Measurements from ENCODE around the gene BAZ2B. TPM values are rescaled to one million over a fixed set of nuclear protein-coding genes. Genes with fewer than 3 reads are reported as not detected.
A peak's percentile ranks its signal among the peaks of the same experiment; 100 is the strongest.

The BAZ2B gene
- total and polyA plus RNA-seq, 2 donors (not counting 3 experiments of a cell fraction or from before 2014, with no cell fraction given), result 22.1 to 73.8 TPM

GRCh38 chr2:159450180-159450579 lies 166.2 kb downstream of the BAZ2B start:
- no TSS peak for BruUV-seq (replicated peaks)
- H3K9ac ChIP-seq (replicated peaks; ENCODE audit: extremely low read depth, insufficient read depth, low read length), result no peak overlapping the region
- no peaks in the 10 kb centered on the region for H3K79me2 ChIP-seq (ENCODE audit: control insufficient read depth, insufficient read depth, low read length)
- H3K4me3 ChIP-seq (replicated peaks in 1 of 3; ENCODE audit: insufficient read depth in 1 of 3, low read depth in 1 of 3, low read length in 3 of 3), result no peak overlapping the region
- ChIA-PET POLR2A (no interaction called here), CTCF (interaction anchor here (1.0 kb wide), 1 partner anchor 59 kb away, joined by 4 read pairs; no protein-coding TSS in a partner anchor)
- intact Hi-C loops (cut with micrococcal nuclease) (no loop called here), dilution Hi-C loops (cut with MboI; ENCODE audit: extremely low pct_ligation_motif_present, low sequenced_read_pairs) (no loop called here)
- no peaks in the 10 kb centered on the region for H3K27me3 ChIP-seq (ENCODE audit: control insufficient read depth in 2 of 2, insufficient read depth in 2 of 2, low read length in 2 of 2)
- H3K4me2 ChIP-seq (ENCODE audit: insufficient read depth, low read length), result no peak overlapping the region
- no peak for DNase-seq (ENCODE audit: low read depth, low spot score)
- peaks cover 2% of the 10 kb centered on the region for H4K20me1 ChIP-seq (replicated peaks; ENCODE audit: control insufficient read depth, extremely low read depth, insufficient read depth, low read length)
- H2AFZ ChIP-seq (ENCODE audit: low read depth, low read length), result no peak overlapping the region
- no peaks in the 10 kb centered on the region for H3K4me1 ChIP-seq (ENCODE audit: control insufficient read depth, extremely low read depth, insufficient read depth, low read length)
- H3K36me3 ChIP-seq (ENCODE audit: control insufficient read depth in 2 of 2, extremely low read depth in 1 of 2, insufficient read depth in 2 of 2, low read length in 2 of 2), result peaks cover 5 to 6% of the 10 kb centered on the region in 2 experiments
- H3K9me1 ChIP-seq (replicated peaks; ENCODE audit: control insufficient read depth, extremely low read depth, insufficient read depth, low read length), result no peaks in the 10 kb centered on the region
- no peaks in the 10 kb centered on the region for H3K9me3 ChIP-seq (replicated peaks; ENCODE audit: control insufficient read depth, insufficient read depth, low read length)
- H3K27ac ChIP-seq (ENCODE audit: insufficient read depth, low read depth, low read length), result no peak overlapping the region
- TF ChIP-seq POLR2AphosphoS5 (IDR thresholded peaks at IDR 0.05; ENCODE audit: insufficient read depth, low read depth, low read length), result no peak
- no peak for FAIRE-seq

GRCh38 chr2:159449504-159450124 lies 166.7 kb downstream of the BAZ2B start:
- H3K4me2 ChIP-seq (ENCODE audit: insufficient read depth, low read length), result no peak overlapping the region
- FAIRE-seq, result no peak
- no peaks in the 10 kb centered on the region for H3K79me2 ChIP-seq (ENCODE audit: control insufficient read depth, insufficient read depth, low read length)
- peak; percentile 22 for DNase-seq (ENCODE audit: low read depth, low spot score)
- peaks cover 5 to 8% of the 10 kb centered on the region in 2 experiments for H3K36me3 ChIP-seq (ENCODE audit: control insufficient read depth in 2 of 2, extremely low read depth in 1 of 2, insufficient read depth in 2 of 2, low read length in 2 of 2)
- no peak overlapping the region for H3K4me3 ChIP-seq (replicated peaks in 1 of 3; ENCODE audit: insufficient read depth in 1 of 3, low read depth in 1 of 3, low read length in 3 of 3)
- peaks cover 2% of the 10 kb centered on the region for H4K20me1 ChIP-seq (replicated peaks; ENCODE audit: control insufficient read depth, extremely low read depth, insufficient read depth, low read length)
- TF ChIP-seq JUN (IDR thresholded peaks at IDR 0.05; ENCODE audit: borderline replicate concordance, insufficient read depth, insufficient read length, low read depth) (no peak), FOS (IDR thresholded peaks at IDR 0.05; ENCODE audit: borderline replicate concordance, insufficient read depth, low read length) (no peak), EZH2 (IDR thresholded peaks at IDR 0.05; ENCODE audit: borderline replicate concordance, low read depth, low read length, severe bottlenecking) (no peak), MAX (IDR thresholded peaks at IDR 0.05; ENCODE audit: insufficient read depth, insufficient read length) (no peak), CTCF (IDR thresholded peaks at IDR 0.05; ENCODE audit: extremely low read depth in 1 of 2, insufficient read depth in 1 of 2, low read depth in 1 of 2, low read length in 2 of 2) (no peak), POLR2A (IDR thresholded peaks at IDR 0.05; ENCODE audit: low read depth, low read length) (no peak), MYC (IDR thresholded peaks at IDR 0.05; ENCODE audit: low read depth, low read length) (no peak), POLR2AphosphoS5 (IDR thresholded peaks at IDR 0.05; ENCODE audit: insufficient read depth, low read depth, low read length) (no peak), GATA2 (IDR thresholded peaks at IDR 0.05; ENCODE audit: insufficient read depth, insufficient read length, low read depth, low read length) (no peak)
- BruUV-seq (replicated peaks), result no TSS peak
- H3K9ac ChIP-seq (replicated peaks; ENCODE audit: extremely low read depth, insufficient read depth, low read length), result no peak overlapping the region
- H3K27ac ChIP-seq (ENCODE audit: insufficient read depth, low read depth, low read length), result no peak overlapping the region
- H3K4me1 ChIP-seq (ENCODE audit: control insufficient read depth, extremely low read depth, insufficient read depth, low read length), result no peaks in the 10 kb centered on the region
- ChIA-PET POLR2A (no interaction called here), CTCF (interaction anchor here (1.0 kb wide), 1 partner anchor 60 kb away, joined by 4 read pairs; no protein-coding TSS in a partner anchor)
- intact Hi-C loops (cut with micrococcal nuclease) (no loop called here), dilution Hi-C loops (cut with MboI; ENCODE audit: extremely low pct_ligation_motif_present, low sequenced_read_pairs) (no loop called here)
- H3K9me3 ChIP-seq (replicated peaks; ENCODE audit: control insufficient read depth, insufficient read depth, low read length), result no peaks in the 10 kb centered on the region
- no peak overlapping the region for H2AFZ ChIP-seq (ENCODE audit: low read depth, low read length)
- H3K9me1 ChIP-seq (replicated peaks; ENCODE audit: control insufficient read depth, extremely low read depth, insufficient read depth, low read length), result no peaks in the 10 kb centered on the region
- H3K27me3 ChIP-seq (ENCODE audit: control insufficient read depth in 2 of 2, insufficient read depth in 2 of 2, low read length in 2 of 2), result no peaks in the 10 kb centered on the region

Data from endothelial cell of umbilical vein (primary cell).